H1 (cell line): ENCODE results near the gene EIF4E2. TPM values are rescaled to one million over a fixed set of nuclear protein-coding genes. Genes with fewer than 3 reads are reported as not detected.

Experiments used
- CTCF ChIA-PET: fragments of 300-600 bp; sonication (Branson Sonifier 250); formaldehyde crosslinking; loops from one replicate; lab custom pipeline; 2021; ENCODE audit not compliant: partially characterized antibody; lab: Charles Lee
- POLR2A ChIA-PET: fragments of 300-600 bp; sonication (Branson Sonifier 250); formaldehyde crosslinking; loops from one replicate; lab custom pipeline; 2021; ENCODE audit warnings: inconsistent platforms; ENCODE audit not compliant: partially characterized antibody; lab: Charles Lee
- DNase-seq, 2 experiments: peaks; one replicate each; pipeline versions ENCODE4 v3.0.0 to v3.0.0-alpha.2; 2010 to 2022; ENCODE audit warnings: low spot score in 2 of 2, low read depth in 1 of 2, mixed read lengths in 1 of 2
- FAIRE-seq: peaks from 2 replicates; lab custom pipeline; 2011; peaks lifted over from hg19 to GRCh38; lab: Jason Lieb, UNC
- H2AFZ ChIP-seq: 2 replicates; pipeline ENCODE4 v1.8.1; 2012; ENCODE audit warnings: low read length, inconsistent platforms
- H2AK5ac ChIP-seq: 2 replicates; pipeline ENCODE4 v1.6.1; 2013; ENCODE audit warnings: low read depth, low read length
- H2BK120ac ChIP-seq: replicated peaks from 2 replicates; pipeline ENCODE3; 2013; ENCODE audit warnings: low read depth, low read length, inconsistent platforms
- H2BK12ac ChIP-seq: 2 replicates; pipeline ENCODE4 v1.6.1; 2013; ENCODE audit warnings: low read depth, low read length
- H2BK15ac ChIP-seq: 2 replicates; pipeline ENCODE4 v1.6.1; 2013; ENCODE audit warnings: low read length
- H2BK20ac ChIP-seq: 2 replicates; pipeline ENCODE4 v1.6.1; 2013; ENCODE audit warnings: low read length
- H2BK5ac ChIP-seq: 2 replicates; pipeline ENCODE4 v1.6.1; 2013; ENCODE audit warnings: low read depth, low read length
- H3K14ac ChIP-seq: 2 replicates; pipeline ENCODE4 v1.6.1; 2013; ENCODE audit warnings: inconsistent platforms; ENCODE audit not compliant: insufficient read length
- H3K18ac ChIP-seq: 2 replicates; pipeline ENCODE4 v1.6.1; 2013; ENCODE audit warnings: low read length; ENCODE audit errors: extremely low read depth
- H3K23ac ChIP-seq: 2 replicates; pipeline ENCODE4 v1.6.1; 2013; ENCODE audit warnings: inconsistent platforms; ENCODE audit not compliant: insufficient read length
- H3K23me2 ChIP-seq: 2 replicates; pipeline ENCODE4 v1.6.1; 2013; ENCODE audit warnings: low read depth, low read length
- H3K27ac ChIP-seq: 2 replicates; pipeline ENCODE4 v1.6.1; 2011; ENCODE audit warnings: low read depth, low read length, inconsistent platforms
- H3K27me3 ChIP-seq, 4 experiments: replicated peaks in 1 of 4; 1 replicate in 1 of 4; 2 replicates in 3 of 4; pipeline versions ENCODE4 v1.6.1 to v1.8.1; 2011 to 2013; ENCODE audit warnings: low read length in 3 of 4, mild to moderate bottlenecking in 3 of 4, inconsistent platforms in 2 of 4, mixed read lengths in 2 of 4, moderate library complexity in 1 of 4; ENCODE audit not compliant: control insufficient read depth in 3 of 4, insufficient read depth in 3 of 4; ENCODE audit errors: extremely low read depth in 1 of 4
- H3K36me3 ChIP-seq, 4 experiments: 2 replicates each; pipeline versions ENCODE4 v1.6.1 to v1.8.1; 2011 to 2013; ENCODE audit warnings: mild to moderate bottlenecking in 4 of 4, low read length in 3 of 4, moderate library complexity in 2 of 4, control low read depth in 1 of 4, inconsistent platforms in 1 of 4; ENCODE audit not compliant: insufficient read depth in 4 of 4, control insufficient read depth in 2 of 4
- H3K4ac ChIP-seq: replicated peaks from 2 replicates; pipeline ENCODE3; 2013; ENCODE audit warnings: low read length, low read depth, mixed read lengths, inconsistent platforms; ENCODE audit not compliant: insufficient read length
- H3K4me1 ChIP-seq, 4 experiments: replicated peaks in 1 of 4; 1 replicate in 1 of 4; 2 replicates in 3 of 4; pipeline versions ENCODE4 v1.6.1 to v1.8.1; 2011 to 2013; ENCODE audit warnings: low read length in 3 of 4, inconsistent platforms in 2 of 4, mixed read lengths in 1 of 4; ENCODE audit not compliant: insufficient read depth in 4 of 4, control insufficient read depth in 3 of 4
- H3K4me2 ChIP-seq, 2 experiments: 2 replicates each; pipeline versions ENCODE4 v1.6.1 to v1.8.1; 2011 to 2013; ENCODE audit warnings: low read depth in 2 of 2, low read length in 2 of 2, control low read depth in 1 of 2, inconsistent platforms in 1 of 2, mild to moderate bottlenecking in 1 of 2; ENCODE audit not compliant: insufficient read depth in 1 of 2
- H3K4me3 ChIP-seq, 4 experiments: fragments of 200-600, 300-600 bp in 1 of 4; sonication (generic), shearing (Covaris generic), sonication (Bioruptor Twin) in 1 of 4; 2 replicates each; pipeline versions ENCODE4 v1.5.1 to v1.8.1; 2011 to 2016; ENCODE audit warnings: low read length in 4 of 4, low read depth in 3 of 4, control low read depth in 2 of 4, inconsistent platforms in 2 of 4, mild to moderate bottlenecking in 2 of 4, mixed read lengths in 1 of 4, moderate library complexity in 1 of 4; ENCODE audit not compliant: insufficient read depth in 2 of 4; ENCODE audit errors: extremely low read depth in 1 of 4
- H3K56ac ChIP-seq: replicated peaks from 2 replicates; pipeline ENCODE3; 2013; ENCODE audit warnings: low read depth, mild to moderate bottlenecking, mixed read lengths, low read length, inconsistent platforms; ENCODE audit not compliant: insufficient read length
- H3K79me1 ChIP-seq: 2 replicates; pipeline ENCODE4 v1.6.1; 2013; ENCODE audit warnings: low read depth, low read length, control low read depth
- H3K79me2 ChIP-seq, 2 experiments: 2 replicates each; pipeline versions ENCODE4 v1.6.1 to v1.8.1; 2012 to 2013; ENCODE audit warnings: low read length in 2 of 2, mild to moderate bottlenecking in 2 of 2, inconsistent platforms in 1 of 2; ENCODE audit not compliant: insufficient read depth in 2 of 2, control insufficient read depth in 1 of 2
- H3K9ac ChIP-seq, 4 experiments: replicated peaks in 1 of 4; 1 replicate in 1 of 4; 2 replicates in 3 of 4; pipeline versions ENCODE4 v1.6.1 to v1.8.1; 2011 to 2013; ENCODE audit warnings: low read depth in 3 of 4, low read length in 3 of 4, control low read depth in 2 of 4, mild to moderate bottlenecking in 2 of 4, moderate library complexity in 2 of 4, inconsistent platforms in 1 of 4; ENCODE audit errors: extremely low read depth in 1 of 4
- H3K9me3 ChIP-seq, 2 experiments: 2 replicates each; pipeline versions ENCODE4 v1.6.1 to v1.8.1; 2012 to 2013; ENCODE audit warnings: mild to moderate bottlenecking in 2 of 2, moderate library complexity in 2 of 2, control low read depth in 1 of 2, inconsistent platforms in 1 of 2, low read depth in 1 of 2, low read length in 1 of 2, mixed read lengths in 1 of 2; ENCODE audit not compliant: insufficient read depth in 2 of 2
- H4K20me1 ChIP-seq, 2 experiments: replicated peaks in 1 of 2; 2 replicates each; pipeline versions ENCODE3 to v1.8.1; 2011 to 2013; ENCODE audit warnings: inconsistent platforms in 2 of 2, low read length in 2 of 2, mild to moderate bottlenecking in 1 of 2; ENCODE audit not compliant: insufficient read depth in 2 of 2, control insufficient read depth in 1 of 2
- H4K5ac ChIP-seq: 2 replicates; pipeline ENCODE4 v1.6.1; 2013; ENCODE audit warnings: low read length, low read depth, mixed read lengths, inconsistent platforms; ENCODE audit not compliant: insufficient read length
- H4K8ac ChIP-seq: 2 replicates; pipeline ENCODE4 v1.8.0; 2013; ENCODE audit warnings: mild to moderate bottlenecking, moderate library complexity, low read length, inconsistent platforms; ENCODE audit not compliant: insufficient read depth; ENCODE audit errors: extremely low read depth
- H4K91ac ChIP-seq: replicated peaks from 2 replicates; pipeline ENCODE3; 2013; ENCODE audit warnings: low read length, mixed read lengths, inconsistent platforms; ENCODE audit not compliant: insufficient read length
- ATF2 ChIP-seq: IDR thresholded peaks from 2 replicates; pipeline ENCODE4 v1.6.1; 2012; ENCODE audit warnings: low read length, inconsistent platforms
- BCL11A ChIP-seq, 2 experiments: IDR thresholded peaks; one replicate each; pipeline ENCODE4 v1.6.1; 2011; ENCODE audit warnings: low read depth in 2 of 2, low read length in 2 of 2, mild to moderate bottlenecking in 2 of 2
- SP4 ChIP-seq: IDR thresholded peaks from 2 replicates; pipeline ENCODE4 v1.6.1; 2012; ENCODE audit warnings: low read length, inconsistent platforms
- SUZ12 ChIP-seq: fragments of 200-600 bp; sonication (generic); IDR thresholded peaks from 2 replicates; pipeline ENCODE4 v1.6.1; 2012; ENCODE audit warnings: mild to moderate bottlenecking, inconsistent platforms, low read length, moderate library complexity, mixed read lengths
- WGBS, 2 experiments: shearing (Covaris generic) in 1 of 2; methylation state at CpG; one replicate each; pipeline versions ENCODE4 v1.1.6 to v1.1.7; 2013 to 2015; ENCODE audit warnings: low lambda C conversion rate in 2 of 2, mixed read lengths in 2 of 2, inconsistent platforms in 1 of 2, low coverage in 1 of 2, missing lambda C conversion rate in 1 of 2; ENCODE audit not compliant: insufficient replicate concordance in 2 of 2, insufficient coverage in 1 of 2, insufficient read length in 1 of 2; ENCODE audit errors: extremely low coverage in 1 of 2, missing lambda C conversion rate in 1 of 2; 5-methylcytosine and 5-hydroxymethylcytosine counted together
- polyA plus RNA-seq, 7 experiments: library from polyadenylated mRNA; depleted of rRNA in 3 of 7; stranded (reverse) in 5 of 7; unstranded in 2 of 7; fragments of >200 nt in 5 of 7; fragments of 200-250 nt in 2 of 7; gene quantifications; 1 replicate in 5 of 7; 2 replicates in 1 of 7; 4 replicates in 1 of 7; pipeline versions ENCODE4 v1.2.1 to v1.2.3, GENCODE V29; 2011 to 2013; ENCODE audit warnings: missing spikeins in 2 of 7, mixed read lengths in 2 of 7
- total RNA-seq: library from RNA; stranded (reverse); fragmentation: NEBNext Ultra II Directional; extraction: Animal tissue kit (Norgen Biotek cat#: 25700); gene quantifications from 2 replicates; pipeline ENCODE4 v1.2.1, GENCODE V29; 2021

Gene EIF4E2
- total and polyA plus RNA-seq, 2 of the 8 experiments (the other 6 are each of a cell fraction or from before 2014, with no cell fraction given): 39.4 to 114 TPM

GRCh38 chr2:232587512-232587911 is 37.0 kb downstream of the EIF4E2 start:
- TF ChIP-seq BCL11A (IDR thresholded peaks at IDR 0.05; ENCODE audit: low read depth in 2 of 2, low read length in 2 of 2) (no peak), SP4 (no peak), SUZ12 (no peak), ATF2 (no peak)
- TF ChIP-seq, all 59 proteins: peak for 0
- H2BK120ac ChIP-seq: no peak overlapping the region

More at GRCh38 chr2:232587512-232587911, 37.0 kb downstream of the EIF4E2 start:
- no peak overlapping the region for H3K14ac ChIP-seq
- peaks cover 0 to 9% (median 0%) of the 10 kb centered on the region in 4 experiments; a peak in 2 of 7 replicates for H3K4me1 ChIP-seq
- H3K9ac ChIP-seq: no peak overlapping the region
- H3K4me3 ChIP-seq: no peak overlapping the region
- no peak overlapping the region for H4K91ac ChIP-seq
- H3K4ac ChIP-seq: no peak overlapping the region
- no peaks in the 10 kb centered on the region for H3K27me3 ChIP-seq
- no peaks in the 10 kb centered on the region; the same call in none of the 2 replicates for H3K79me1 ChIP-seq
- no peaks in the 10 kb centered on the region; a peak in 2 of 8 replicates for H3K36me3 ChIP-seq
- no peak overlapping the region for H2BK20ac ChIP-seq
- no peak overlapping the region for H2BK5ac ChIP-seq
- H2BK15ac ChIP-seq: no peak overlapping the region
- DNase-seq (no peak), FAIRE-seq (no peak)
- no peak overlapping the region for H2AK5ac ChIP-seq
- no peak overlapping the region for H2AFZ ChIP-seq
- no peak overlapping the region for H3K18ac ChIP-seq
- no peak overlapping the region for H4K5ac ChIP-seq
- no peak overlapping the region for H3K23ac ChIP-seq
- POLR2A ChIA-PET: interaction anchor here (1.1 to 1.4 kb wide), 2 partner anchors 25 to 37 kb away, joined by 3 read pairs; partner anchors contain the start of genes EIF4E2 and TIGD1
- H2BK12ac ChIP-seq: no peak overlapping the region
- H3K4me2 ChIP-seq: no peak overlapping the region
- no peaks in the 10 kb centered on the region for H3K9me3 ChIP-seq
- 89% methylated on average over 7 of the region's 7 CpGs; no CpG with 5 or more reads in 1 of the 2 experiments for WGBS, 2 experiments
- no peak overlapping the region for H3K27ac ChIP-seq
- no peaks in the 10 kb centered on the region for H3K79me2 ChIP-seq
- no peak overlapping the region for H4K8ac ChIP-seq
- H3K23me2 ChIP-seq: no peaks in the 10 kb centered on the region
- H4K20me1 ChIP-seq: peaks cover 0 to 1% of the 10 kb centered on the region in 2 experiments
- H3K56ac ChIP-seq: no peak overlapping the region
- CTCF ChIA-PET: interaction anchor here (0.8 to 1.5 kb wide), 3 partner anchors 23 to 81 kb away, joined by 3 read pairs; no protein-coding TSS in a partner anchor
